T-helper 1 cell treated with Interleukin-12 subunit alpha and Interleukin-12 subunit beta and Interleukin-4 antibody, amounts not matched to agents 30 μg/mL and 1 μg/mL, for 36 hours (primary cell): Measurements from ENCODE around the gene ZCRB1.
"Not testable (repeated sequence)": the region's sequence is repeated elsewhere in the genome, so short reads cannot be mapped to it uniquely, and the experiment has no call there.

ENCODE experiments used
- H3K27ac Mint-ChIP-seq: one replicate; pipeline ENCODE4 v1.8.0; 2021; ENCODE audit warnings: mild to moderate bottlenecking, mixed read lengths
- H3K27me3 Mint-ChIP-seq: one replicate; pipeline ENCODE4 v1.8.0; 2021; ENCODE audit warnings: low read depth, mixed read lengths
- H3K36me3 Mint-ChIP-seq: one replicate; pipeline ENCODE4 v1.8.0; 2021; ENCODE audit warnings: low read depth, mixed read lengths
- H3K4me1 Mint-ChIP-seq: one replicate; pipeline ENCODE4 v1.8.0; 2021; ENCODE audit warnings: low read depth, mixed read lengths
- H3K4me3 Mint-ChIP-seq: one replicate; pipeline ENCODE4 v1.8.0; 2021; ENCODE audit warnings: mild to moderate bottlenecking, moderate library complexity, mixed read lengths
- H3K9me3 Mint-ChIP-seq: one replicate; pipeline ENCODE4 v1.8.0; 2021; ENCODE audit warnings: mixed read lengths

Gene ZCRB1, protein sequence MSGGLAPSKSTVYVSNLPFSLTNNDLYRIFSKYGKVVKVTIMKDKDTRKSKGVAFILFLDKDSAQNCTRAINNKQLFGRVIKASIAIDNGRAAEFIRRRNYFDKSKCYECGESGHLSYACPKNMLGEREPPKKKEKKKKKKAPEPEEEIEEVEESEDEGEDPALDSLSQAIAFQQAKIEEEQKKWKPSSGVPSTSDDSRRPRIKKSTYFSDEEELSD

DNA sequence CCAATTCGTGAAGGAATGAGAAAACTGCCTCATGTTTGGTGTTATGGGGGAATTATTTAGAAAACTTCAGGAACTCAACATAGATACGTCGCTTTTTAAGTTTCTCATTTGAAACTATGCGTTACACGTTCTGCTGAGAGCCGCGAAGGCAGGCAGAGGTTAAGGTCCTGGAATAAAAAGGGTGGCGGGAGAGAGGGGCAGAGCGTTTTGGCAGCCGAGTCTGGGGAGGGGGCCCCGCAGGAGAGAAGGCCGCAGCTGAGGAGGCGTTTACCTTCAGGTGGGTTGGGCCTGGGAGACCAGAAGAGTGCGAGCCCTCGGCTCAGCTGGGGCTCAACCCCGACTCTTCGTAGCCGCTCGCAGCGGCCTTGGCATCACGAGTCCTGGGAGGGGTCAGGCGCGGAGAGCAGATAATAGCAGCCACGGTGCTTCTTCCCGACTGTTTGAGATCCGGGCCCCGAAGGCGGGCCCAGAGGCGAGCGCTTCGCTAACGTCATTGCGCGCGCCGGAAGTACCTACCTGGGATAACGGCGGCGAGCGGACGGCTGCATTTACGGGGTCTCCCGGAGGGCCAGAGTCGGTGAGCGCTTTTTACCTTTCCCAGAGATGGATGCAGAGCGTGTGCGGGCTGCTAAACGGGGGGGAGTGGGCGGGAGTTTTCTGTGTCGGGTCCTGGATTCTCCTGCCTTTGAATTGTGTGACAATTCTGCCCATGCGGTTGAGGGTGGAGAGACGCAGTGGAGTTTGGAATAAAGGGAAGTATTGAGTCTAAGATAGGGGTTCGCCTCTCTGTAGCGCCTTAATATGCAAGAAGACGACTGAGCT is at the start of gene ZCRB1, which contains the start of gene PPHLN1:
ZCRB1 (minus strand) TSS at position 442 of the 822 bp plus-strand sequence. CDS start 1,992 bp downstream, outside the sequence.
PPHLN1 (plus strand) TSS at position 515 of the 822 bp plus-strand sequence. CDS start 9,736 bp downstream, outside the sequence.
- no peaks in the 10 kb centered on the region for H3K27me3 Mint-ChIP-seq
- peaks cover 28% of the 10 kb centered on the region for H3K4me1 Mint-ChIP-seq
- H3K27ac Mint-ChIP-seq, result peak within 1 kb of the TSS; percentile 99
- H3K4me3 Mint-ChIP-seq, result peak within 1 kb of the TSS; percentile 99
- H3K36me3 Mint-ChIP-seq, result peaks cover 18% of the 10 kb centered on the region
- H3K9me3 Mint-ChIP-seq, result no peaks in the 10 kb centered on the region

DNA sequence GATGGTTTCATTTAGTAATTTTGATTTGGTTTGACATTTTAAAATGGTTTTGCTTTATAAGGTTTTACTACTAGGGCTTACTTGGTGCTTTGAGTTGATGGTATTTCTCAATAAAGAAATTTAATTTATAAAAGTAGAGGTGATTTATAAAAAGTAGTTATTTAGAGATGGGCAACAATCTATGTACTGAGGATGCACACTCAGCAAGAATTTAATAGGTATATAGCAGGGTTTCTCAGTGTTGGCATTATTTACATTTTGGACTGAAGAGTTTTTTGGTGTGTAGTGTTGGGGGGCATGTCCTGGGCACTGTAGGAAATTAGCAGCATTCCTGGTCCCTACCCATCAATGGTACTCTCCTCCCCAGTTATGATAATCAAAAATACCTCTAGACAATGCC is 47.8 kb upstream of the ZCRB1 start:
- Mint-ChIP-seq H3K27me3 (no peaks in the 10 kb centered on the region), H3K36me3 (peaks cover 11% of the 10 kb centered on the region), H3K4me3 (no peak overlapping the region), H3K9me3 (no peaks in the 10 kb centered on the region), H3K4me1 (peaks cover 2% of the 10 kb centered on the region), H3K27ac (no peak overlapping the region)

DNA sequence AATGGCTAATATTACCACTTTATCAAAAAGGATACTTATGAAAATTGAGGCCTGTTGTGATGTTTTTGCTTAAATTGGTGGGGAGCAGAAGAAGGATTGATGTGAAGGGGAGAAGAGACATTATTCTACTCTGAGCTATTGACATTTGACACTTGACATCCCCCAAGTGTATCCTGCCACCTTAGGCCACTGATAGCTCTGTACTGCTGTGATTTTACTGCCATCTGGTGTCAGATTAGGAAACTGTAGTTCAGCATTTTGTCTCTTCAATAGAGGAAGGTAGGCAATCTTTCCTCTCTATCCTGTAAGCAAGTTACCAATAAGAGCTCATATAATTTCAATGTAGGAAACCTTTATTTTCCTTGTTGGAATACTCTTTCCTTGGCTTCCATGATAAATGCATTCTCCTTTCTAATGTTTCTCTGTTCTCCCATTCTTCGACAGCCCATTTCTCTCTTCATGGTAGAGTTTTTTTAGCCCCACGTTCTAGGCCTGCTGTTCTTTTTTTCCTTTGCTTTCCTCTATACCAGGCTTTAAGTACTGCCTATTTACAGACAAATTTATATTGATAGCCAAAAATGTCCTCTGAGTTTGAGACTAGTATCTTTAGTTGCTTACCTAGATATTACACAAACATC is 46.4 kb upstream of the ZCRB1 start:
- H3K36me3 Mint-ChIP-seq, result peaks cover 10% of the 10 kb centered on the region
- no peak overlapping the region for H3K27ac Mint-ChIP-seq
- H3K9me3 Mint-ChIP-seq, result no peaks in the 10 kb centered on the region
- no peaks in the 10 kb centered on the region for H3K27me3 Mint-ChIP-seq
- H3K4me1 Mint-ChIP-seq, result peaks cover 2% of the 10 kb centered on the region
- H3K4me3 Mint-ChIP-seq, result no peak overlapping the region

DNA sequence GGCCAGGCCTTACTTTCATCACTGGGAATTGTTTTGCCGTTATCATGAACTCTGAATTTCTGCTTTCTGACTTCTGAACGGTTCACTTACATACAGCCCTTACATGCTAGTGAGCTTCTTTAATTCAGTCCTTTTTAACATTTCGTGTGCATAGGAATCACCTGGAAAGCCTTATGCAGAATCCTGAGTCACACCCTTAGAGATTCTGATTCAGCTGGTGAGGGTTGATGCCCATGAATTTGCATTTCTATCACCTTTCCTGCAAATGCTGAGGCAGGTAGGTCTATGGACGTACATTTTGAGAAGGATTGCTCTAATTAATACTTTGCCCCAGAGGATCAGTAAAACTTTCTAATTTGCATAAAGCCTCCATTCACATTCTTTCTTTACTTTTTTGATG is 44.1 kb upstream of the ZCRB1 start:
- Mint-ChIP-seq H3K27ac (no peak overlapping the region), H3K9me3 (no peaks in the 10 kb centered on the region), H3K27me3 (no peaks in the 10 kb centered on the region), H3K4me1 (peaks cover 2% of the 10 kb centered on the region), H3K4me3 (no peak overlapping the region), H3K36me3 (peaks cover 4% of the 10 kb centered on the region)

DNA sequence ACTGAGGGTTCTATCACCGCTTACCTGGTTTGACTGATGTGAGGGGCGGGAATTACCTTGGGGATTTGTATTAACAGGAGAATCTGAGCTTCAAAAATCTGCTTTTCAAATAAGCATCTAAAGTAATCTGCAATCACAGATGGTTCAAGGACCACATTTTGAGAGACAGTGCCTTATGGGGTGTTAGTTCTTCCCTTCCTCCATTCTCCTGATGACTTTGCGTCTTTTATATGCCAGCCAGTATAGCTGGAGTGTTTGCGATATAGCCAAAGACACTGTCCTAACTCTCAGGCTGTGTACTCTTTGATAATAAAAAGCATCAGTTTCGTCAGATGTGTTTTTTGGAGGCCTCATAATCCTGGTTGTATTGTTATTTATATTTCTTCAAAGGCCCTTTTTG is 39.6 kb upstream of the ZCRB1 start:
- Mint-ChIP-seq H3K9me3 (no peaks in the 10 kb centered on the region), H3K27ac (no peak overlapping the region), H3K27me3 (no peaks in the 10 kb centered on the region), H3K36me3 (peaks cover 12% of the 10 kb centered on the region), H3K4me3 (no peak overlapping the region), H3K4me1 (peaks cover 5% of the 10 kb centered on the region)

DNA sequence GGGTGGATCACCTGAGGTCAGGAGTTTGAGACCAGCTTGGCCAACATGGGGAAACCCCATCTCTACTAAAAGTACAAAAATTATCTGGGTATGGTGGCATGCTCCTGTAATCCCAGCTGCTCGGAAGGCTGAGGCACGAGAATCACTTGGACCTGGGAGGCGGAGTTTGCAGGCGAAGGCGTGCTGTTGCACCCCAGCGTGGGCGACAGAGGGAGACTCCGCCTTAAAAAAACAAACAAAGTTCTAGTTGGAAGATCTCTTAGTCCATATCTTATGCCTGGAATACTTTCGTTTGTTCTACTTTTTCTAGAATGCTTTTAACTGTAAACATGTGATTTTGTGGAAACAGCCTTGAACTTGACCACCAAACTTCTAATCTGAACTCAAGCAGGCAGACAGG is 38.8 kb upstream of the ZCRB1 start:
- Mint-ChIP-seq H3K36me3 (peaks cover 15% of the 10 kb centered on the region), H3K9me3 (no peaks in the 10 kb centered on the region), H3K27me3 (no peaks in the 10 kb centered on the region), H3K4me3 (no peak overlapping the region), H3K4me1 (peaks cover 7% of the 10 kb centered on the region), H3K27ac (no peak overlapping the region)

DNA sequence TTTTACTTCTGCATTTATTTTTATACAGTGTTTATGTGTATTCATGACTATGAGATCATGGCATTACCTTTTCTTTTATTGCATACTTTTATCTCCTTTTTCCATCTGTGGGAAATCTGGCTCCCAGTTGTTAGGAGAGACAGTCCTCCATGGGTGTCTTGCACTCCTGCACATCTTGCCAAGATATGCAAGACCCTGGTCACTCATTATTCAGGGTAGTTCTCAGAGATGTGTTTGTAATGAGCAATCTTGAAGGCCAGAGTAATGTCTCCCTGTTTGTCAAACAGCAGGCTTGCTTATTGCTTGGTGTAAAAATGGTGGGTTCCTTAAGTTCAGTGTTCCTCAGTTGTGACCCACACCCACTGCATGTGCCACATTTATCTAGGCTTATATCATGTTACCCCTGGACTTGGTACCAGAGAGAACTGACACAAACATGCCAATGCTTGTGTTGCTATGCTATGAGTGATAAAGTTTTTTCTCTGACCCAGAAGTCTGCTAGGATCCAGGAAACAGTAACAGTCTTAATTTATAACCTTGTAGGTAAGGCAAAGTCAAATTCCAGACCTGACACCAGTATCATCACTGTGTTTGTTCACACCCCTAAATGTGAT is 36.9 kb upstream of the ZCRB1 start:
- Mint-ChIP-seq H3K9me3 (no peaks in the 10 kb centered on the region), H3K27me3 (no peaks in the 10 kb centered on the region), H3K4me3 (no peak overlapping the region), H3K27ac (no peak overlapping the region), H3K36me3 (peaks cover 20% of the 10 kb centered on the region), H3K4me1 (peaks cover 11% of the 10 kb centered on the region)

DNA sequence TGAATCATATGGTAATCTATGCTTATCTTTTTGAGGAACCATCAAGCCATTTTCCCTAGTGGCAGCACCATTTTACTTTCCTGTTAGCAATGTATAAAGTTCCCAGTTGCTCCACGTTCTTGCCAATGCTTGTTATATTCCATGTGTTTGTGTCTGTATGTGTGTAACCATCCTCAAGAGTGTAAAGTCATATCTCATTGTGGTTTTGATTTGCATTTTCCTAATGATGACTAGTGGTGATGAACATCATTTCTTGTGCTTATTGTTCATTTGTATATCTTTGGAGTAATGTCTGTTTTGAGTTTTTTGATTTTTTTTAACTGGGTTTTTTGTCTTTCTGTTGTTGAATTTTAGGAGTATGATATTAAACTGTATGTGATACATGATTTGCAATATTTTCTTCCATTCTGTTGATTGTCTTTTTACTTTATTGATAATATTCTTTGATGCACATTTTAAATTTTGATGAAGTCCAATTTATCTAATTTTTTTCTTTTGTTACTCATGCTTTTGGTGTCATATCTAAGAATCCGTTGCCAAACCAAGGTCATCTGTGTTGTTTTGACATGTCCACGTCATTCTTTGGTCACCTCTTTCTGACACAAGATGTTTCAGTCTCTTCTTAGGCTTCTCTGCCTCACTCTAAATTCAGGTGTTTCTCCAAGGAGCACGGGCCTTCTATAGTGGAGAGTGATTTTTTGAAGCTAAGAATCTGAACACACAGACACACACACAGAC is 36.2 kb upstream of the ZCRB1 start:
- H3K9me3 Mint-ChIP-seq, result no peaks in the 10 kb centered on the region
- H3K36me3 Mint-ChIP-seq, result peaks cover 24% of the 10 kb centered on the region
- no peak overlapping the region for H3K4me3 Mint-ChIP-seq
- H3K4me1 Mint-ChIP-seq, result peaks cover 11% of the 10 kb centered on the region
- no peak overlapping the region for H3K27ac Mint-ChIP-seq
- H3K27me3 Mint-ChIP-seq, result no peaks in the 10 kb centered on the region

DNA sequence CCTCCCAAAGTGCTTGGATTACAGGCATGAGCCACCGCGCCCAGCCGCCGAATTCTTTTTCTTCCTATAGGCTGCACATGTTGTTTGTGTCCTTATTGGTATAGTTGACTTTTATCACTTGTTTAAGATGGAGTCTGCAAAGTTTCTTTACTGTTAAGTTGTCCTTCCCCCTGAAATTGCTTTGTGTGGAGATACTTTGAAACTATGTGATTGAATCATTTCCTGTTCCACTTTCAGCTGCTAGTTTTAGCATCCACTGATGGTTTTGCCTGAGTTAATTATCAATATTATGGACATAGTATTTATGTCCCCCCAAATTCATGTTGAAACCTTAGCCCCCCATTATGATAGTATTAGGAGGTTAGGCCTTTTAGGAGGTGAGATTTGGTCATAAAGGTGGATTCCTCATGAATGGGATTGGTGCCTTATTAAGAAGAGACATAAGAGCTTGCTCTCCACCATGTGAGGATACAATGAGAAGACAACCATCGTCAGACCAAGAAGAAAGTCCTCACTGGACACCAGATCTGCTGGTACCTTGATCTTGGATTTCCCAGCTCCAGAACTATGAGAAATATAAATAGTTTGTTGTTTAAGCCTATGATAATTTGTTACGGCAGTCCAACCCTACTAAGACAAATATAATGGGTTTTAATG is 35.0 kb upstream of the ZCRB1 start:
- no peak overlapping the region for H3K4me3 Mint-ChIP-seq

DNA sequence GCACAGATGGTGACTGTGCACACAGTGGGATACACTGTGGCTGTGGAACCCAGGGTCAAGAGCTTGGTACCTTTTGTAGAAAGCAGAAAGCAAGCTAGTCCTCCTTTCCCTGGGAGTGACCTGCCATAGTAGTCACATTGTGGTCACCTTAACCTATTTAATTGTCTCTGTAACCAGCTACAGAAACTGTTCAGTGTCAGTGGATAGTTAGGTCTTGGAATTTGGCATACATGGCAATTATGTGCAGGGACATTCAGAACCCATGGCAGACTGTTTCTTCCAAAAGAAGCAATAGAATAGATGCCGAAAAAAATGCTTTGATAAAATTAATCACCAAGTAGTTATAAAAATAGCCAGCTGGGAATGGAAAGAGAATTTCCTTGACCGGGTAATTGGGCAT is 30.4 kb upstream of the ZCRB1 start:
- peaks cover 11% of the 10 kb centered on the region for H3K4me1 Mint-ChIP-seq
- peaks cover 26% of the 10 kb centered on the region for H3K36me3 Mint-ChIP-seq
- H3K27ac Mint-ChIP-seq, result no peak overlapping the region

More for the DNA sequence above, 35.0 kb upstream of the ZCRB1 start:
- H3K27me3 Mint-ChIP-seq, result no peaks in the 10 kb centered on the region
- peak overlapping the region; percentile 0 for H3K27ac Mint-ChIP-seq
- H3K4me1 Mint-ChIP-seq, result peaks cover 11% of the 10 kb centered on the region
- no peaks in the 10 kb centered on the region for H3K9me3 Mint-ChIP-seq
- peaks cover 30% of the 10 kb centered on the region for H3K36me3 Mint-ChIP-seq

DNA sequence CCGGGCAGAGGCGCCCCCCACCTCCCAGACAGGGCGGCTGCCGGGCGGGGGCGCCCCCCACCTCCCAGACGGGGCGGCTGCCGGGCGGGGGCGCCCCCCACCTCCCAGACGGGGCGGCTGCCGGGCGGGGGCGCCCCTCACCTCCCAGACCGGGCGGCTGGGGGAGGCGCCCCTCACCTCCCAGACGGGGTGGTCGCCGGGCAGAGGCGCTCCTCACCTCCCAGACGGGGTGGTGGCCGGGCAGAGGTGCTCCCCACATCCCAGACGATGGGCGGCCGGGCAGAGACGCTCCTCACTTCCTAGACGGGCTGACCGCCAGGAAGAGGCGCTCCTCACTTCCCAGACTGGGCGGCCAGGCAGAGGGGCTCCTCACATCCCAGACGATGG is 24.1 kb upstream of the ZCRB1 start:
- H3K27ac Mint-ChIP-seq, H3K4me3 Mint-ChIP-seq, H3K27me3 Mint-ChIP-seq, H3K36me3 Mint-ChIP-seq, H3K9me3 Mint-ChIP-seq, H3K4me1 Mint-ChIP-seq: not testable (repeated sequence)

More for the DNA sequence above, 30.4 kb upstream of the ZCRB1 start:
- Mint-ChIP-seq H3K4me3 (no peak overlapping the region), H3K9me3 (no peaks in the 10 kb centered on the region), H3K27me3 (no peaks in the 10 kb centered on the region)

DNA sequence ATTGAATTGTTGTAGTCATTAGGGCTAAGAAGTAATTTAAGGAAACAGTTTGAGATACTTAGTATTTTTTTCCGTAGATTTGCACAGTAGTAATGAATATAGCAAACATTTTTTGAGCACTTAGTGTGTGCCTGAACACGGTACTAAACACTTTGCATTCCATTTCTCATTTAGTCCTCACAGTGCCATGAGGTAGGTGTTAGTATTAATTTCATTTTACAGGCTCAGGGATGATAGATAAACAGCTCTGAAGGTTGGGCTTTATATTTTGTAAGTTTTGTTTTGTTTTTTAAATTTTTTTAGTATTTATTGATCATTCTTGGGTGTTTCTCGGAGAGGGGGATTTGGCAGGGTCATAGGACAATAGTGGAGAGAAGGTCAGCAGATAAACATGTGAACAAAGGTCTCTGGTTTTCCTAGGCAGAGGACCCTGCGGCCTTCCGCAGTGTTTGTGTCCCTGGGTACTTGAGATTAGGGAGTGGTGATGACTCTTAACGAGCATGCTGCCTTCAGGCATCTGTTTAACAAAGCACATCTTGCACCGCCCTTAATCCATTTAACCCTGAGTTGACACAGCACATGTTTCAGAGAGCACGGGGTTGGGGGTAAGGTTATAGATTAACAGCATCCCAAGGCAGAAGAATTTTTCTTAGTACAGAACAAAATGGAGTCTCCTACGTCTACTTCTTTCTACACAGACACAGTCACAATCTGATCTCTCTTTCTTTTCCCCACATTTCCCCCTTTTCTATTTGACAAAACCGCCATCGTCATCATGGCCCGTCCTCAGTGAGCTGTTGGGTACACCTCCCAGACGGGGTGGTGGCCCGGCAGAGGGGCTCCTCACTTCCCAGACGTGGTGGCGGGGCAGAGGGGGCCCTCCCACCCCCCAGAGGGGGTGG is 23.5 kb upstream of the ZCRB1 start:
- H3K9me3 Mint-ChIP-seq, H3K36me3 Mint-ChIP-seq, H3K4me3 Mint-ChIP-seq: not testable (repeated sequence)

More for the DNA sequence above, 23.5 kb upstream of the ZCRB1 start:
- not testable (repeated sequence) for H3K27me3 Mint-ChIP-seq, H3K4me1 Mint-ChIP-seq, H3K27ac Mint-ChIP-seq
